ENCODE results near the gene XPC.

Gene XPC

DNA sequence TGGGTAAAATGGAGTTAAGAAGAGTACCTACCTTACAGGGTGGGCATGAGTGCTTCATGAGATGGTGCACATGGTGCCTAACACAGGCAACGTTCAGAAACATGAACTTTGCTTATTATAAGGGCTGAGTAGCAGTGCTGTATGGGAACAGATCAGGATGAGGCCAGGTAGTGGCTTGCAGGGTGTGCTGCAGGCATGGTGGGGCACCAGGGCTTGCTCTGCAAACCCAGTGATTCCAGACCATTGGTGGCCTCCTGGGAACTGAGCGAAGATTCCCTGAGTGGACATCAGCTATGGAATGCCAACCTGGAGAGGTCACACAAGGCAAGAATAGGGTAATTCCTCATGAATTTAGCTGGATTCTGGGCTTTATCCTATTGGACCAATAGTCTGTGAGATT, 37.7 kb downstream of the XPC start:
- TF ChIP-seq, protein P1, sequence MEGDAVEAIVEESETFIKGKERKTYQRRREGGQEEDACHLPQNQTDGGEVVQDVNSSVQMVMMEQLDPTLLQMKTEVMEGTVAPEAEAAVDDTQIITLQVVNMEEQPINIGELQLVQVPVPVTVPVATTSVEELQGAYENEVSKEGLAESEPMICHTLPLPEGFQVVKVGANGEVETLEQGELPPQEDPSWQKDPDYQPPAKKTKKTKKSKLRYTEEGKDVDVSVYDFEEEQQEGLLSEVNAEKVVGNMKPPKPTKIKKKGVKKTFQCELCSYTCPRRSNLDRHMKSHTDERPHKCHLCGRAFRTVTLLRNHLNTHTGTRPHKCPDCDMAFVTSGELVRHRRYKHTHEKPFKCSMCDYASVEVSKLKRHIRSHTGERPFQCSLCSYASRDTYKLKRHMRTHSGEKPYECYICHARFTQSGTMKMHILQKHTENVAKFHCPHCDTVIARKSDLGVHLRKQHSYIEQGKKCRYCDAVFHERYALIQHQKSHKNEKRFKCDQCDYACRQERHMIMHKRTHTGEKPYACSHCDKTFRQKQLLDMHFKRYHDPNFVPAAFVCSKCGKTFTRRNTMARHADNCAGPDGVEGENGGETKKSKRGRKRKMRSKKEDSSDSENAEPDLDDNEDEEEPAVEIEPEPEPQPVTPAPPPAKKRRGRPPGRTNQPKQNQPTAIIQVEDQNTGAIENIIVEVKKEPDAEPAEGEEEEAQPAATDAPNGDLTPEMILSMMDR (IDR thresholded peaks at IDR 0.05; ENCODE audit: insufficient read depth, low read length, poor library complexity, severe bottlenecking) = no peak
- TF ChIP-seq EZH2phosphoT487 (conservative IDR thresholded peaks at IDR 0.05; ENCODE audit: low read length) = no peak
- no peaks in the 10 kb centered on the region for H3K79me2 ChIP-seq (ENCODE audit: insufficient read depth, low read length)
- H4K20me1 ChIP-seq (ENCODE audit: low read depth, low read length) = no peaks in the 10 kb centered on the region
- no peak overlapping the region for H2AFZ ChIP-seq (ENCODE audit: low read depth, low read length, severe bottlenecking)
- H3K9me2 ChIP-seq (replicated peaks; ENCODE audit: insufficient read depth, low read length) = no peaks in the 10 kb centered on the region
- H3K4me2 ChIP-seq (ENCODE audit: low read depth, low read length, poor library complexity, severe bottlenecking) = no peak overlapping the region
- H3K4me3 ChIP-seq (ENCODE audit: insufficient read depth, low read length, poor library complexity, severe bottlenecking) = no peak overlapping the region
- no peak overlapping the region for H3K27ac ChIP-seq (ENCODE audit: low read depth, low read length)
- H3K9ac ChIP-seq (ENCODE audit: low read length) = no peak overlapping the region
- no peaks in the 10 kb centered on the region for H3K36me3 ChIP-seq (ENCODE audit: low read length)
- no peaks in the 10 kb centered on the region for H3K9me3 ChIP-seq (ENCODE audit: insufficient read depth, low read length)
- no peaks in the 10 kb centered on the region for H3F3A ChIP-seq (ENCODE audit: insufficient read depth)
- H3K27me3 ChIP-seq (ENCODE audit: low read length) = no peaks in the 10 kb centered on the region

DNA sequence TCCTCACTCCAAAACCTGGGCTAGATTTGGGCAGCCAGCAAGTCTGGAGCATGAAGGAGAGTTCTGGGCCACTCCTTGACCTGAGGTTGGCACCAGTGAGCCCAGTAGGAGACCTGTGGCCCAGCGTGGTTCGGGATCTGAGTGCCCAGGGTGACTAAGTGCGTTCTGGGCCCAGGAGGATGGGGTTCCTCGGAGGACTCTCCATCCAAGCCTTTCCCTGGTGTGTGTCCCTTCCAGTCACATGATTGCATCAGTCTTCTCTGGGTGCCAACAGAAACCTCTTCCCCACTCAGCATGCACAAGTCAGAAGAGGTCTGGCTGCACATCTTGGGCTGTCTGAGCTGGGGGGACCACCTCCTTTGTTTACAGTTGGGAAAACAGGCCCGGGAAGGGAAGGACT, 38.6 kb downstream of the XPC start:
- no peaks in the 10 kb centered on the region for H3K9me2 ChIP-seq (replicated peaks; ENCODE audit: insufficient read depth, low read length)
- H3K36me3 ChIP-seq (ENCODE audit: low read length) = no peaks in the 10 kb centered on the region
- no peak overlapping the region for H3K4me2 ChIP-seq (ENCODE audit: low read depth, low read length, poor library complexity, severe bottlenecking)
- H3K27ac ChIP-seq (ENCODE audit: low read depth, low read length) = no peak overlapping the region
- no peak overlapping the region for H3K9ac ChIP-seq (ENCODE audit: low read length)
- no peaks in the 10 kb centered on the region for H3K27me3 ChIP-seq (ENCODE audit: low read length)
- no peak overlapping the region for H3K4me3 ChIP-seq (ENCODE audit: insufficient read depth, low read length, poor library complexity, severe bottlenecking)
- H3K79me2 ChIP-seq (ENCODE audit: insufficient read depth, low read length) = no peaks in the 10 kb centered on the region
- no peaks in the 10 kb centered on the region for H3F3A ChIP-seq (ENCODE audit: insufficient read depth)
- H4K20me1 ChIP-seq (ENCODE audit: low read depth, low read length) = no peaks in the 10 kb centered on the region
- TF ChIP-seq, protein P1 (IDR thresholded peaks at IDR 0.05; ENCODE audit: insufficient read depth, low read length, poor library complexity, severe bottlenecking) = no peak
- TF ChIP-seq EZH2phosphoT487 (conservative IDR thresholded peaks at IDR 0.05; ENCODE audit: low read length) = no peak
- no peaks in the 10 kb centered on the region for H3K9me3 ChIP-seq (ENCODE audit: insufficient read depth, low read length)
- no peak overlapping the region for H2AFZ ChIP-seq (ENCODE audit: low read depth, low read length, severe bottlenecking)

DNA sequence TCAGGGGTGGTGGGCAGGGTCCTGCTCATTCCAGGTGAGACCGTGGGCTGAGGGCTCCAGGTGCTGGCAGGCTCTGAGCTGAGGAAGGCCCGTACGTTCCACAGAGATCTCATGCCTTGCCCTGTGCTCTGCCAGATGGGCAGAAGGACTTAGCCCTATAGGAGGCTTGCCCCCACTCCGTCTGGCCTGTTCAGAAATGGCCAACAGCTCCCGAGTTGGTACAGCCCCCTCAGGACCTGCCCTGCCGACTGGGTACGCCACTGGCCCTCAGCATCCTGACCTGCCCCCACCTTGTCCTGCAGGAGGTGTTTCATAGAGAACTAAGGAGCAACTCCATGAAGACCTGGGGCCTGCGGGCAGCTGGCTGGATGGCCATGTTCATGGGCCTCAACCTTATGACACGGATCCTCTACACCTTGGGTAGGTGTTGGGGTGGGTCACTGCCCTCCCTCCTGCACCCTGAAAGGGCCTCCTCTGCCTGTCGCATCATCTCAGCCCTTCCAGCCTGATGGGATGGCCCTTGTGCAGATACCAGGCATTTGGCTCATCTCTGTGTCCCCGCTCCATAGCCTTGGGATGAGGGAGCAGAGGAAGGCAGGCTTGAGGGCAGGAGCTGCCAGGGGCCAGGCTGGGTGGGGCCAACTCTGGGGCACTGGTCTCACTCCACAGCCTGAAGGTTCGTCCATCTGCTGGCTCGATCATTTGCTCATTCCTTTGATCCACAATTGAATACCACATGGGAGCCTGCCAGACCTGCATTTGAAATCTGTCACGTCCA, 39.3 kb downstream of the XPC start:
- Histone ChIP-seq H2AFZ (ENCODE audit: low read depth, low read length, severe bottlenecking) (no peak overlapping the region), H3K4me2 (ENCODE audit: low read depth, low read length, poor library complexity, severe bottlenecking) (no peak overlapping the region), H4K20me1 (ENCODE audit: low read depth, low read length) (no peaks in the 10 kb centered on the region), H3K27ac (ENCODE audit: low read depth, low read length) (no peak overlapping the region), H3K79me2 (ENCODE audit: insufficient read depth, low read length) (no peaks in the 10 kb centered on the region), H3K9ac (ENCODE audit: low read length) (no peak overlapping the region), H3K36me3 (ENCODE audit: low read length) (no peaks in the 10 kb centered on the region), H3K27me3 (ENCODE audit: low read length) (no peaks in the 10 kb centered on the region), H3F3A (ENCODE audit: insufficient read depth) (no peaks in the 10 kb centered on the region), H3K9me3 (ENCODE audit: insufficient read depth, low read length) (no peaks in the 10 kb centered on the region), H3K4me3 (ENCODE audit: insufficient read depth, low read length, poor library complexity, severe bottlenecking) (no peak overlapping the region), H3K9me2 (replicated peaks; ENCODE audit: insufficient read depth, low read length) (no peaks in the 10 kb centered on the region)
- TF ChIP-seq, protein P1 (IDR thresholded peaks at IDR 0.05; ENCODE audit: insufficient read depth, low read length, poor library complexity, severe bottlenecking) = no peak
- TF ChIP-seq EZH2phosphoT487 (conservative IDR thresholded peaks at IDR 0.05; ENCODE audit: low read length) = no peak

All from SU-DHL-6 (cell line).